ENCODE measurements around the gene DNAJB1. TPM values are rescaled to one million over a fixed set of nuclear protein-coding genes. Genes with fewer than 3 reads are reported as not detected.

Gene DNAJB1
- total RNA-seq, 1 donor from 2014 or later, result 61.9 TPM

GRCh38 chr19:14519860-14520407 is 1.7 kb upstream of the DNAJB1 start:
- Histone ChIP-seq H3K4me3 (no peak overlapping the region), H3K79me2 (ENCODE audit: low read depth) (peaks cover 33% of the 10 kb centered on the region), H3K27ac (no peak overlapping the region), H3K27me3 (no peaks in the 10 kb centered on the region), H3K9ac (no peak overlapping the region), H3F3A (ENCODE audit: low read depth) (peaks cover 26% of the 10 kb centered on the region), H2AFZ (replicated peaks) (no peak overlapping the region), H3K36me3 (no peaks in the 10 kb centered on the region), H3K4me2 (no peak overlapping the region), H4K20me1 (ENCODE audit: low read depth) (peaks cover 27% of the 10 kb centered on the region), H3K9me3 (ENCODE audit: low read depth) (no peaks in the 10 kb centered on the region), H3K4me1 (peaks cover 5% of the 10 kb centered on the region)
- DNase-seq (ENCODE audit: low spot score), result no peak
- Mint-ChIP-seq H3K9me3 (no peaks in the 10 kb centered on the region), H3K4me1 (peaks cover 39% of the 10 kb centered on the region), H3K27me3 (ENCODE audit: insufficient read depth, low read depth) (peaks cover 13% of the 10 kb centered on the region), H3K27ac (peak overlapping the region; percentile 44), H3K4me3 (peak overlapping the region; percentile 95), H3K36me3 (peaks cover 17% of the 10 kb centered on the region)
- TF ChIP-seq CTCF (IDR thresholded peaks at IDR 0.05) (no peak), EZH2 (IDR thresholded peaks at IDR 0.05) (no peak), EZH2phosphoT487 (IDR thresholded peaks at IDR 0.05) (no peak)

GRCh38 chr19:14519245-14519859 is 1.2 kb upstream of the DNAJB1 start:
- H2AFZ ChIP-seq (replicated peaks), result no peak overlapping the region
- no peaks in the 10 kb centered on the region for H3K36me3 ChIP-seq
- no peaks in the 10 kb centered on the region for H3K27me3 ChIP-seq
- no peaks in the 10 kb centered on the region for H3K9me3 Mint-ChIP-seq
- peaks cover 43% of the 10 kb centered on the region for H3K4me1 Mint-ChIP-seq
- peak overlapping the region; percentile 44 for H3K27ac Mint-ChIP-seq
- H3K4me3 Mint-ChIP-seq, result peak overlapping the region; percentile 95
- DNase-seq (ENCODE audit: low spot score), result no peak
- H3K36me3 Mint-ChIP-seq, result peaks cover 22% of the 10 kb centered on the region
- no peak for TF ChIP-seq EZH2 (IDR thresholded peaks at IDR 0.05)
- no peak for TF ChIP-seq EZH2phosphoT487 (IDR thresholded peaks at IDR 0.05)
- TF ChIP-seq CTCF (IDR thresholded peaks at IDR 0.05), result no peak
- peaks cover 36% of the 10 kb centered on the region for H3K79me2 ChIP-seq (ENCODE audit: low read depth)
- peaks cover 5% of the 10 kb centered on the region for H3K4me1 ChIP-seq
- H3K27ac ChIP-seq, result no peak overlapping the region
- H3K9me3 ChIP-seq (ENCODE audit: low read depth), result no peaks in the 10 kb centered on the region
- peaks cover 13% of the 10 kb centered on the region for H3K27me3 Mint-ChIP-seq (ENCODE audit: insufficient read depth, low read depth)
- H3F3A ChIP-seq (ENCODE audit: low read depth), result peaks cover 31% of the 10 kb centered on the region
- H3K4me2 ChIP-seq, result peak overlapping the region; percentile 75
- peaks cover 31% of the 10 kb centered on the region for H4K20me1 ChIP-seq (ENCODE audit: low read depth)
- no peak overlapping the region for H3K9ac ChIP-seq
- no peak overlapping the region for H3K4me3 ChIP-seq

GRCh38 chr19:14517446-14517839 is 754 bp downstream of the DNAJB1 start:
- peak overlapping the region; percentile 99 for H3K4me2 ChIP-seq
- Mint-ChIP-seq H3K27ac (no peak overlapping the region), H3K9me3 (no peaks in the 10 kb centered on the region), H3K36me3 (peaks cover 26% of the 10 kb centered on the region), H3K4me3 (peak overlapping the region; percentile 90), H3K27me3 (ENCODE audit: insufficient read depth, low read depth) (peaks cover 11% of the 10 kb centered on the region), H3K4me1 (peaks cover 39% of the 10 kb centered on the region)
- H3K4me3 ChIP-seq, result peak overlapping the region; percentile 99
- H3K27ac ChIP-seq, result no peak overlapping the region
- H3K9ac ChIP-seq, result peak overlapping the region; percentile 91
- H3F3A ChIP-seq (ENCODE audit: low read depth), result peaks cover 47% of the 10 kb centered on the region
- no peaks in the 10 kb centered on the region for H3K27me3 ChIP-seq
- peaks cover 35% of the 10 kb centered on the region for H4K20me1 ChIP-seq (ENCODE audit: low read depth)
- TF ChIP-seq EZH2 (IDR thresholded peaks at IDR 0.05) (no peak), CTCF (IDR thresholded peaks at IDR 0.05) (no peak), EZH2phosphoT487 (IDR thresholded peaks at IDR 0.05) (no peak)
- peaks cover 5% of the 10 kb centered on the region for H3K4me1 ChIP-seq
- H3K36me3 ChIP-seq, result no peaks in the 10 kb centered on the region
- no peaks in the 10 kb centered on the region for H3K9me3 ChIP-seq (ENCODE audit: low read depth)
- peaks cover 36% of the 10 kb centered on the region for H3K79me2 ChIP-seq (ENCODE audit: low read depth)
- H2AFZ ChIP-seq (replicated peaks), result peak overlapping the region; percentile 69
- no peak for DNase-seq (ENCODE audit: low spot score)

Data from neural progenitor cell (in vitro differentiated cells).